Caco-2 (cell line): ENCODE results near the gene FUT9. TPM values are rescaled to one million over a fixed set of nuclear protein-coding genes. Genes with fewer than 3 reads are reported as not detected.

Source experiments
- BruUV-seq: library from RNA; stranded (reverse); fragments of 400-500 nt; replicated peaks from 2 replicates; lab custom pipeline; 2021; lab: Mats Ljungman, UMichigan
- CTCF ChIA-PET: fragments of 300-600 bp; sonication (Branson Sonifier 250); formaldehyde crosslinking; loops from one replicate; lab custom pipeline; 2022; ENCODE audit warnings: antibody characterized with exemption; lab: Charles Lee
- POLR2A ChIA-PET: fragments of 300-600 bp; sonication (Branson Sonifier 250); formaldehyde crosslinking; loops from one replicate; lab custom pipeline; 2022; ENCODE audit warnings: antibody characterized with exemption; lab: Charles Lee
- DNase-seq, 2 experiments: peaks; one replicate each; pipeline versions ENCODE4 v3.0.0 to v3.0.0-alpha.2; 2020 to 2022
- H3K27me3 ChIP-seq: replicated peaks from 2 replicates; pipeline ENCODE4 v1.6.0; 2011; ENCODE audit warnings: low read length; ENCODE audit not compliant: control insufficient read depth, insufficient read depth
- H3K36me3 ChIP-seq: 2 replicates; pipeline ENCODE4 v1.5.1; 2011; ENCODE audit warnings: low read length; ENCODE audit not compliant: control insufficient read depth, insufficient read depth
- H3K4me1 ChIP-seq: fragments of 250-450 bp; sonication (Bioruptor Pico); 2 replicates; pipeline ENCODE4 v1.5.1; 2020; ENCODE audit warnings: mild to moderate bottlenecking
- H3K4me3 ChIP-seq: 2 replicates; pipeline ENCODE4 v1.5.1; 2011; ENCODE audit warnings: low read depth, mild to moderate bottlenecking, control low read depth, low read length
- H3K9me3 ChIP-seq: fragments of 250-450 bp; sonication (Bioruptor Pico); 2 replicates; pipeline ENCODE4 v1.5.1; 2020; ENCODE audit warnings: mild to moderate bottlenecking, moderate library complexity
- H3K27ac Mint-ChIP-seq: one replicate; pipeline ENCODE4 v1.8.0; 2022; ENCODE audit warnings: mixed read lengths; ENCODE audit not compliant: unreplicated experiment
- H3K27me3 Mint-ChIP-seq: one replicate; pipeline ENCODE4 v1.8.0; 2022; ENCODE audit warnings: mixed read lengths; ENCODE audit not compliant: insufficient read depth, unreplicated experiment
- H3K36me3 Mint-ChIP-seq: one replicate; pipeline ENCODE4 v1.8.0; 2022; ENCODE audit warnings: mild to moderate bottlenecking, mixed read lengths; ENCODE audit not compliant: insufficient read depth, unreplicated experiment
- H3K4me1 Mint-ChIP-seq: one replicate; pipeline ENCODE4 v1.8.0; 2022; ENCODE audit warnings: low read depth, mixed read lengths; ENCODE audit not compliant: unreplicated experiment
- H3K4me3 Mint-ChIP-seq: one replicate; pipeline ENCODE4 v1.8.0; 2022; ENCODE audit warnings: mild to moderate bottlenecking, moderate library complexity, mixed read lengths; ENCODE audit not compliant: unreplicated experiment
- H3K9me3 Mint-ChIP-seq: one replicate; pipeline ENCODE4 v1.8.0; 2022; ENCODE audit warnings: mixed read lengths; ENCODE audit not compliant: unreplicated experiment
- CTCF ChIP-seq, 2 experiments: fragments of 200-600 bp in 1 of 2; IDR thresholded peaks; 1 replicate in 1 of 2; 2 replicates in 1 of 2; pipeline versions ENCODE4 v1.5.1 to v1.8.0; 2011 to 2022; ENCODE audit warnings: antibody characterized with exemption in 1 of 2, control low read depth in 1 of 2, inconsistent platforms in 1 of 2, low read depth in 1 of 2, low read length in 1 of 2, mild to moderate bottlenecking in 1 of 2, moderate library complexity in 1 of 2; ENCODE audit not compliant: insufficient read depth in 1 of 2, severe bottlenecking in 1 of 2, unreplicated experiment in 1 of 2
- intact Hi-C: fragments of 100-400 bp; cut with micrococcal nuclease; formaldehyde crosslinking; loops from one replicate; pipeline ENCODE4 v1.10.0; 2022; ENCODE audit not compliant: unreplicated experiment
- total RNA-seq: library from RNA; stranded (reverse); gene quantifications from 2 replicates; pipeline ENCODE4 v1.2.3, GENCODE V29; 2022

The FUT9 gene
- total RNA-seq, 1 experiment from 2014 or later, result 0.11 TPM

GRCh38 chr6:96074006-96074405, 58.2 kb downstream of the FUT9 start:
- POLR2A ChIA-PET, result no interaction called here
- intact Hi-C loops, result no loop called here
- no peaks in the 10 kb centered on the region for H3K27me3 ChIP-seq
- no peaks in the 10 kb centered on the region for H3K9me3 Mint-ChIP-seq
- H3K36me3 Mint-ChIP-seq, result no peaks in the 10 kb centered on the region
- CTCF ChIA-PET, result no interaction called here
- no peak overlapping the region for H3K4me3 Mint-ChIP-seq
- BruUV-seq, result no TSS peak
- no peak overlapping the region for H3K27ac Mint-ChIP-seq
- no peaks in the 10 kb centered on the region for H3K4me1 Mint-ChIP-seq
- H3K27me3 Mint-ChIP-seq, result peaks cover 5% of the 10 kb centered on the region
- H3K4me1 ChIP-seq, result no peaks in the 10 kb centered on the region
- no peak overlapping the region for H3K4me3 ChIP-seq
- H3K36me3 ChIP-seq, result no peaks in the 10 kb centered on the region
- TF ChIP-seq CTCF (IDR thresholded peaks at IDR 0.05; ENCODE audit: insufficient read depth in 1 of 2, low read depth in 1 of 2, low read length in 1 of 2, severe bottlenecking in 1 of 2, unreplicated experiment in 1 of 2), result no peak
- DNase-seq, result no peak
- no peaks in the 10 kb centered on the region for H3K9me3 ChIP-seq

- no TSS peak for BruUV-seq
- Mint-ChIP-seq H3K27ac (no peak overlapping the region), H3K4me3 (no peak overlapping the region), H3K36me3 (no peaks in the 10 kb centered on the region), H3K27me3 (peaks cover 5% of the 10 kb centered on the region), H3K4me1 (no peaks in the 10 kb centered on the region), H3K9me3 (no peaks in the 10 kb centered on the region)
- CTCF ChIA-PET, result no interaction called here
- Histone ChIP-seq H3K4me3 (no peak overlapping the region), H3K9me3 (no peaks in the 10 kb centered on the region), H3K27me3 (no peaks in the 10 kb centered on the region), H3K36me3 (no peaks in the 10 kb centered on the region), H3K4me1 (no peaks in the 10 kb centered on the region)
- POLR2A ChIA-PET, result no interaction called here
- intact Hi-C loops, result no loop called here
- DNase-seq, result no peak
- TF ChIP-seq CTCF (IDR thresholded peaks at IDR 0.05; ENCODE audit: insufficient read depth in 1 of 2, low read depth in 1 of 2, low read length in 1 of 2, severe bottlenecking in 1 of 2, unreplicated experiment in 1 of 2), result no peak
Measured at GRCh38 chr6:96075826-96076225, 60.1 kb downstream of the FUT9 start.

- intact Hi-C loops, result no loop called here
- Mint-ChIP-seq H3K27me3 (peaks cover 6% of the 10 kb centered on the region), H3K4me1 (no peaks in the 10 kb centered on the region), H3K27ac (no peak overlapping the region), H3K36me3 (no peaks in the 10 kb centered on the region), H3K9me3 (no peaks in the 10 kb centered on the region), H3K4me3 (no peak overlapping the region)
- H3K36me3 ChIP-seq, result no peaks in the 10 kb centered on the region
- H3K9me3 ChIP-seq, result no peaks in the 10 kb centered on the region
- H3K4me3 ChIP-seq, result no peak overlapping the region
- BruUV-seq, result no TSS peak
- CTCF ChIA-PET, result no interaction called here
- TF ChIP-seq CTCF (IDR thresholded peaks at IDR 0.05; ENCODE audit: insufficient read depth in 1 of 2, low read depth in 1 of 2, low read length in 1 of 2, severe bottlenecking in 1 of 2, unreplicated experiment in 1 of 2), result no peak
- DNase-seq, result no peak
- no peaks in the 10 kb centered on the region for H3K4me1 ChIP-seq
- no peaks in the 10 kb centered on the region for H3K27me3 ChIP-seq
- POLR2A ChIA-PET, result no interaction called here
Measured at GRCh38 chr6:96086745-96087144, 71.0 kb downstream of the FUT9 start.
